Kidney capillary endothelial cell (primary cell): ENCODE results near the gene CHRNG.
"Not testable (repeated sequence)": the region's sequence is repeated elsewhere in the genome, so short reads cannot be mapped to it uniquely, and the experiment has no call there.

Experiments used
- DNase-seq: peaks from one replicate; pipeline ENCODE4 v3.0.0-alpha.2; 2018; ENCODE audit warnings: low spot score

The CHRNG gene

DNA sequence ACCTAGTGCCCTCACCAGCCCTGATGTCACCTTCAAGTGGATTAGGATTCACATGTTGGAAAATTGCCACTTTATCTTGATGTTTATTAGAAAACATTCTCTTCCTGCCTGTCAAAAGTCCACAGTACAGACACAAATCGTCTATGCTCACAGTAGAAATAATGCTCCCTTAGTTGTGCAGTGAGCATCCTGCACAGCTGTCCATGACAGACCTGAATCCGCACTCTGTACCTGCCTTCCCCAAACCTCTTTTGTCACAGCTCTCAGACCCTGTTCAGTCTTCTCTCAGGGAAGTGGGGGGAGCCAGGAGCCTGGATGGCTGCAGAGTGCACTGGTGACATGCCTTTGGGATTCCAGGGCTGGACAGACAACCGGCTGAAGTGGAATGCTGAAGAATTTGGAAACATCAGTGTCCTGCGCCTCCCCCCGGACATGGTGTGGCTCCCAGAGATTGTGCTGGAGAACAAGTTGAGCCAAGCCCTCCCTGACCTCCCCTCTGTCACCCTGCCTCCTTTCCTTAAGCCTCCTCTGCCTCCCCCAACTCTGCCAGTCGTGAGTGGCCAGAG is 11.5 kb upstream of the CHRNG start:
- no peak for DNase-seq

DNA sequence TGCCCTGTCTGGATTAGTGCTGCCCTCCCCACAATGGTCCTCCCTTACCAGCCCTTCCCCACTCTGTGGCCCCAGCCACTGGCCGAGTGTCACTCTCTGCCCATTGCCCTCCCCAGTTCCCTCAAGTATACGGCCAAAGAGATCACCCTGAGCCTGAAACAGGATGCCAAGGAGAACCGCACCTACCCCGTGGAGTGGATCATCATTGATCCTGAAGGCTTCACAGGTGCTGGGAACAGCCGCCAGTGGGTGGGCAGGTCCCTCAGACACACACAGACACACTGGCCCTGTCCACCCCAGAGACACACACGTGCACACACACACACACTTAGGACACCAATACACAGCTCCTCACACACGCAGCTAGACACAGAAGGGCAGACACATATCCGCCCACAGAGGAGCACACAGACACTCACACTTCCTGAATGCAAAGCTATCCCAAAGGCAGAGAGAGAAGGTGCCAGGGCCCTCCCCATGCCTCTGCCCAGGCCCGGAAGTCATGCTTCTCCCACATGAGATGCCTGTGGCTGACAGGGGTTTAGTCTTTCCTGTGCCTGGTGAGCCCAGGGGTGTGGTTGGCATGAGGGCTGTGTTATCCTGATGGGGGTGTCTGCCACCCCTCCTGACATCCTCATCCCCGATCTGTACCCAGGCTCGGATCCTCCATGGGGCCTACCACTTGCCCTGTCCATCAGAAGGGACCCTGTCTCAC is 10.6 kb upstream of the CHRNG start:
- DNase-seq, result no peak

DNA sequence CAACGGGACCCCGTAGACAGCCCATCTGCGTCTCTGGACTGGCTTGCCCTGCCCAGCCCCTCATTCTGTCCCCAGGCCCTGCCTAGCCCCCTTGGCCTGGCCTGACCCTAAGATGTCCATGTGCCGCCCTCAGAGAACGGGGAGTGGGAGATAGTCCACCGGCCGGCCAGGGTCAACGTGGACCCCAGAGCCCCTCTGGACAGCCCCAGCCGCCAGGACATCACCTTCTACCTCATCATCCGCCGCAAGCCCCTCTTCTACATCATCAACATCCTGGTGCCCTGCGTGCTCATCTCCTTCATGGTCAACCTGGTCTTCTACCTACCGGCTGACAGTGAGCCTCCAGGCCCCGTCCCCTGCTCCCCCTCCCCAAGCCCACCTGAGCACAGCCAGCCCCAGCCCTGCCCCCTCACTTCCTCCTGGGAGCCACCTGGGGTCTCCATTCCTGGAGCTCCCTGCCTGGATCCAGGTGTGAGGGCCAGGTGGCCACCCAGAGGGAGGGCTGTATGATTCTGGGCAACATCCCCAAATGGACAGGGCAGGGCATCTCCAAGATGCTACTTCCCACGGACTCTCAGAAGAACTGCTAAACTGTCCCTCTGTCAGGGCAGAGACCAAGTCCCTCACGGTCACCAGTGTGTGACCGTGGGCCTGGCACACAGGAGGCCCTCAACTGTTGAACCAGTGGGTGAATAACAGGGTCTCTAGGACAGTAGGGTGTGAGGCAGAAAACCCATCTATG is 9.5 kb upstream of the CHRNG start:
- no peak for DNase-seq

DNA sequence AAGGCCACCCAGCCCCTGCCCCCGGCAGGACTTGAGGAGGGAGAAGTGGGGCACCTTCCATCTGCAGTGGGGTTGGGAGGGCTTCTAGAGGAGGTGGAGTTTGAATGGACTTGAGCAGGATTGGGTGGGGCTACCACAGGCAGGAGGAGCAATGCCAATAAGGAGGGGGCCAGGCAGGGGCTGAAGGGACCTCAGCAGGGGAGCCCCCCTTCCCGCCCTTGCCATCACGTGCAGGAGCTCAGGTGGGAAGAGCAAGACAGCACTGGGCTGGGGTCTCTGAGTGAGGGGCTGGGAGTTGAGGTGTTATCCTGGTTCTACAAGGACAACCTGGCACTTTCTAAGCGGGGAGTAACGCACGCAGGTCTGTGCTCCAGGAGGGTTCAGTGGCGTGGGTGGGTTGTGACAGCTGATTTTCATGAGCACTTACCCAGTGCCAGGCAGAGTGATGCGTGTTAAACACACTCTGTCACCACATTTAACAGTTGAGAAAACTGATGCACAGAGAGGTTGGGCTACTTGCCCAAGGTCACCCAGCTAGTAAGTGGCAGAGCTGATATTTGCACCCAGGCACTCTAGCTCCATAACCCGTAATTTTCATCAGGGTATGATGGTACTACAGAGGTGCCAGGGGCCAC is 8.7 kb upstream of the CHRNG start:
- DNase-seq, result no peak

DNA sequence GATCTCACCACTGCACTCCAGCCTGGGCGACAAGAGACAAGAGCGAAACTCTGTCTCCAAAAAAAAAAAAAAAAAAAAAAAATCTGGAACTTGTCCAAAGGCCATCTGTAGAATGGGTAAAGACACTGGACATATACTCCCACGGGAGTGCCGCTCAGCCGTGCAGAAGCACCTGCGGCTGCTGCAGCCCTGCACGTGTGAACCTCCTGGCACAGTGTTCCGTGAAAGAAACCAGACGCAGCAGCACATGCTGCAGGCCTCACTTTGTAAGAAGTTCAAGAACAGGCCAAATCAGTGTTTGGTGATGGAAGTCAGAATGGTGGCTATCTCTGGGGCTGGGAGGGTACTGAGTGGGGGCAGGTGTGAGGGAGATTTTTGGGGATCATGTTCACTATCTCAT is 7.1 kb upstream of the CHRNG start:
- DNase-seq, result no peak

DNA sequence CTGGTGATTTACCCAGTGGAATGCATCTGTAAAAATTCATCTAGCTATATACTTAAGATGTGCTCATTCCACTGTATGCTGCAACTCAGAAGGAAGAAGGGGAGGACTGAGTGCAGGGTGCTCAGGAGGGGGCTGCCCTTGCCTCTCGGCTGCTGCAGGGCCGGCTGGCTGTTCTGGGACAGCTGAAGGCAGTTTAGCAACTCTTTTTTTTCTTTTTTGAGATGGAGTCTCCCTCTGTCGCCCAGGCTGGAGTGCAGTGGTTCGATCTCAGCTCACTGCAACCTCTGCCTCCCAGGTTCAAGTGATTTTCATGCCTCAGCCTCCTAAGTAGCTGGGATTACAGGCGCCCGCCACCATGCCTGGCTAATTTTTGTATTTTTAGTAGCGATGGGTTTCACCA is 6.7 kb upstream of the CHRNG start:
- not testable (repeated sequence) for DNase-seq

DNA sequence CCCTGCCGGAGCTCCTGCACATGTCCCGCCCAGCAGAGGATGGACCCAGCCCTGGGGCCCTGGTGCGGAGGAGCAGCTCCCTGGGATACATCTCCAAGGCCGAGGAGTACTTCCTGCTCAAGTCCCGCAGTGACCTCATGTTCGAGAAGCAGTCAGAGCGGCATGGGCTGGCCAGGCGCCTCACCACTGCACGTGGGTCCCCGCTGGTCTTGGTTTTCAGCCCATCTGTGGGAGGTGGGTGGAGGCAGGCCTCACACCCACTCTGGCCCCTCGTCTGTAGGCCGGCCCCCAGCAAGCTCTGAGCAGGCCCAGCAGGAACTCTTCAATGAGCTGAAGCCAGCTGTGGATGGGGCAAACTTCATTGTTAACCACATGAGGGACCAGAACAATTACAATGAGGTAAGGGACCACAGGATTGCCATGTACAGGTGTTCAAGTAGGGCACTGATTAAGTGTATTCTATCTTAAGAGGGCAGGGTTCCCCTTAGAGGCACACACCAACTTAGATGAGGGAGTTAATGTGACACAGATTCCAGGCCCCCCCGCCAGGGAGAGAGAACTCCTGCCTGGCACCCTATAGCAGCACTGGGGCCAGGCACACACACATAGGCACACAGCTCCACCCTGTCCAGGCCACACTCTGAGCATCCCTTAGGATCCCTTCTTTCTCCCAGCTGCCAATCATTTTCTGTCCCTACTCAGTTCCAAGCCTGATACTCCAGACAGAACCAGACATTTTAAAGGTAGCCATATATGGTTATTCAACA is 5.4 kb upstream of the CHRNG start:
- DNase-seq, result no peak

DNA sequence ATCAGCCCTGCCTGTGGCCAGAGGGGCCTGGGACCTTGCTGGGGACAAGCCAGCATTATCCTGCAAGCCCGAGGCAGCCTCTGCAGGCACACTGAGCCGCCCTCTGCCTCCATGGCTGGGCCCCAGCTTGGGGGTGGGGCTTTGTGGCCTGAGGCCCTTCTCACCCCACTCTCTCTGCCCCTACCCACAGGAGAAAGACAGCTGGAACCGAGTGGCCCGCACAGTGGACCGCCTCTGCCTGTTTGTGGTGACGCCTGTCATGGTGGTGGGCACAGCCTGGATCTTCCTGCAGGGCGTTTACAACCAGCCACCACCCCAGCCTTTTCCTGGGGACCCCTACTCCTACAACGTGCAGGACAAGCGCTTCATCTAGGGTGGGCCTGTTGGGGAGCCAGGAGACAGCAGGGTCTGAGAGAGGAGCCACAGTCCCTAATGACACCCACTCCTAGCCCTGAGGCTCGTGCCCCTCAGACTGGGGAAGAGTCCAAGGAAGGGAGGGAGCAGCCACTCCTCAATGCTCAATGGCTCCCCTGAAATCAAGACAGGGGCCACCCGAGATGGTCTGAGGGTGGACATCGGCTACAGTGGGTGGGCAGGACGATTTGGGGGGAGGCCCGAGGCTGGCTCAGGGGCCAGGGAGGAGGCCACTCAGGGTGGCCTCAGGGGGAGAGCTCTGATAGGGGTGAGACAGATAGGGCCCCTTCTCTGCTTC is 4.4 kb upstream of the CHRNG start:
- no peak for DNase-seq

DNA sequence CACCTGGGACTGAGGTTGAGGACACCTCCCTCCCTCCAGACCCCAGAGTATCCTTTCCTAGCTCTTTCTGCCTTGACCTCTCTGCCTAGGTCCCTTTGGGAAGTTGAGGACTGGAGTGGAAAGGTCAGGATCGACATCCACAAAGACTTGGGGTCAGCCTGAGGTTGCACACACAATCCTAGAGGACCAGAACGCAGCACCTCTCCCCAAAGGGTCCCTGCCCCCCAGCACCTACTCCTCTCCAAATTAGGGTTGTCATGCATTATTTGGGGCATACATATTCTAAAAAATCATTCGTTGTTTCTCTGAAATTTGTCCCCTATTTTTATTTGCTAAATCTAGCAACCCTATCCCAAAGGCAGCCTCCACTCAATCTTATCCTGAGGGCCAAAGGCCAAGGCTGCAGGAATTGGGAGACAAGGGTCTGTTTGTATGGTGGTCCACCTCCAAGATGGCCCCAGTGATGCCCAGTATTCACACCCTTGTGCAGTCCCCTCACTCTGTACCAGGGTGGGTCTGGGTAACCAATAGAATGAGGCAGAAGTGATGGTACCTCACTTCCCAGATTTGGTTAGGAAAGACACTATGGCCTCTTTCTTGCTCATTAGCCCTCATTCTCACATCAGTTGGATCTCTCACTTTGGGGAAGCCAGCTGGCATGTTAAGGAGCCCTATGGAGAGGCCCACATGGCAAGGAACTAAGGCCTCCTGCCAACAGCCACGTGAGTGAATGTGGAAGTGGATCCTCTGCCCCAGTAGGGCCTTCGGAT is 3.5 kb upstream of the CHRNG start:
- DNase-seq, result no peak

DNA sequence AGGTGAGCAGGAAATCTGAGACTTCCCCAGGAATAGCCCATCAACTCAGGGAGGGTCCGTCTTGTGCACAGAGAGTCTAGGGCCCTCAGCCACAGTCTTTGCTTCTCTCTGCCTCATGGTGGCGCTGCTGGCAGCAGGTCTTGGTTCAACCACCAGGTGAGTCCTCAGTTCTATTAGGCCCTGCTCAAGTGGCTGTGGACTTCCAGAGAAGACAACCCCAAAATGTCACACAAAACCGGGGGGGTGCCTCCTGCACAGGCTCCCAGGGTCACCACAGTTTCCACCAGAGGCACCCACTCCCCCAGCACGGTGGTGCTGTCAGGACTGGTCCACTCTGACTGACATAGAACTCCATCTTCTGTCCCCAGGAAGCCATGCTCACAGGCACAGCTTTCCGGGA is 2.4 kb upstream of the CHRNG start:
- DNase-seq, result no peak

DNA sequence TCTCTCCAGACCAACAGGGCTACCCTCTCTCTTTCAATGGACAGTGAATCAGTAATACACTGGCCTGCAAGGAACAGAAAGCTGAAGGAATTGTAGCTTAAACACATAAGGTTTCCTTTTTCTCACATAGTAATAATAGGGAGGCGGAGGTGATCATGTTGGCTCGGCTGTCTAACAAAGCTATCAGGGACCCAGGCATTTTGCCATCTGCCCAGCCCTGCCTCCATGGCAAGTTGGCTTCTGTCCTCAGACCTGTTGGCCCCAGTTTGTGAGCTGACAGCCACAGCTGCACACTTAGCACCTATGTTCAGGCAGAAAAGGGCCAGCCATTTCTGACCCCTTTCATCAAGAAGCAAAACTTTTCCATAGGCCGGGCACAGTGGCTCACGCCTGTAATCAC is 2.0 kb upstream of the CHRNG start:
- no peak for DNase-seq

DNA sequence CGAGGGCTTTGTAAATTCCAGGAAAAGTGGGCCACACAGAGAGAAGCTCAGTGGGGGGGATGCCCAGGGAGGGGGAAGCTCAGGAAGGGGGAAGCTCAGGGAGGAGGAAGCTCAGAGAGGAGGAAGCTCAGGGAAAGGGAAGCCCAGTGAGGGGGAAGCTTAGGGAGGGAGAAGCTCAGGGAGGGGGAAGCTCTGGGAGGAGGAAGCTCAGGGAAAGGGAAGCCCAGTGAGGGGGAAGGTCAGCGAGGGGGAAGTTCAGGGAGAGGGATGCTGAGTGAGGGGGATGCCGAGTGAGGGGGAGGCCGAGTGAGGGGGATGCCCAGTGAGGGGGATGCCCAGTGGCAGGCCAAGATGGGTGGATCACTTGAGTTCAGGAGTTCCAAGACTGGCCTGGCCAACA is 821 bp upstream of the CHRNG start:
- no peak for DNase-seq

DNA sequence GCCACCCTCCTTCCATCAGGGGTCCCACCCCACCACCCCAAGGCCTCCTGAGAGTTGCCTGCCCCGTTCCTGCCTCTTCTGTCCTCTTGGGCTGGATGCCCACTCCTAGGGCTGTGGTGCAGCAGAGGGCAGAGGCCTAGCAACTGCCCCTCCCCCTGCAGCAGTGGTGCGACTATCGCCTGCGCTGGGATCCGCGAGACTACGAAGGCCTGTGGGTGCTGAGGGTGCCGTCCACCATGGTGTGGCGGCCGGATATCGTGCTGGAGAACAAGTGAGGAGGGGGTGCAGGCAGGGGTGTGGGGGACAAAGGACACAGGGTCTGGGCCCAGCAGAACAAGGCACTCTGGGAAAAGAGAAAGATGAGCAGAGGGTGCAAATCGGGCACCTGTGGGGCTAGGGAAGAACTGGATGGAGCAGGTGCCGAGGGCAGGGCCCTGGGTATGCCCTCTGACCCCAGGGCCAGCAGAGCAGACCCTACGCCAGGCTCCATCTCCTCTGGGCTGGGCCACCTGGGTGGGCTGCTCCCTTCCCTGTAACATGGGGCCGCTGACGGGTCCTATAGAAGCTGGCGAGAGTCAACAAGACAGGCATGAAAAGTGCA is 1.0 kb downstream of the CHRNG start:
- DNase-seq, result no peak

DNA sequence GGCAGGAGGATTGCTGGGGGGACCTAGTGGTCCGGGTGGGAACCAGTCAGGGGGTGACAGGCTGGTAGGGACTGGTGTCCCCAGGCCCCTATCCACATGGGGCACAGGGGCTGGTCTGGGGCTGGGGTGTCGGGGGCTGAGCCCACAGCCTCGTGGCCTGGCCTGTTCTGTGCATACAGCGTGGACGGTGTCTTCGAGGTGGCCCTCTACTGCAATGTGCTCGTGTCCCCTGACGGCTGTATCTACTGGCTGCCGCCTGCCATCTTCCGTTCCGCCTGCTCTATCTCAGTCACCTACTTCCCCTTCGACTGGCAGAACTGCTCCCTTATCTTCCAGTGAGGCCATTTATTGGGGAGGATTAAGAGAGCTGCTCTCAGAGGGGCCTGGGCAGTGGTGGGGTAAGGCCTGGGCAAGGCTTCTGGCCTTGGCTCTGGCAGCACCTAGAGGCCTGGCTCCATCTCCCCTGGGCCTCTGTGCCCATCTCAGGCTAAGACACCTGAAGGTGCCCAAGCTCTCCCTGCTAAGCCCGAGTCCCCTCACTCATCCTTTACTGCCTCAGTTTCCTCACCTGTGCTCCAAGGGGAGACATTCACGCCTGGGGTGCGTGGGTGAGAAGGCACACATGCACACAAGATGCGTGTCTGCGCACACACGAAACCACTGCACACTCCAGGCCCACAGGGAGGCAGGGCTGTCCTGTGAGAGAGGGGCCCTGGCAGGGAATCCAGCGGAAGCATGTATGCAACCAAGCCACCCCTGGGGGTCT is 1.9 kb downstream of the CHRNG start:
- no peak for DNase-seq

DNA sequence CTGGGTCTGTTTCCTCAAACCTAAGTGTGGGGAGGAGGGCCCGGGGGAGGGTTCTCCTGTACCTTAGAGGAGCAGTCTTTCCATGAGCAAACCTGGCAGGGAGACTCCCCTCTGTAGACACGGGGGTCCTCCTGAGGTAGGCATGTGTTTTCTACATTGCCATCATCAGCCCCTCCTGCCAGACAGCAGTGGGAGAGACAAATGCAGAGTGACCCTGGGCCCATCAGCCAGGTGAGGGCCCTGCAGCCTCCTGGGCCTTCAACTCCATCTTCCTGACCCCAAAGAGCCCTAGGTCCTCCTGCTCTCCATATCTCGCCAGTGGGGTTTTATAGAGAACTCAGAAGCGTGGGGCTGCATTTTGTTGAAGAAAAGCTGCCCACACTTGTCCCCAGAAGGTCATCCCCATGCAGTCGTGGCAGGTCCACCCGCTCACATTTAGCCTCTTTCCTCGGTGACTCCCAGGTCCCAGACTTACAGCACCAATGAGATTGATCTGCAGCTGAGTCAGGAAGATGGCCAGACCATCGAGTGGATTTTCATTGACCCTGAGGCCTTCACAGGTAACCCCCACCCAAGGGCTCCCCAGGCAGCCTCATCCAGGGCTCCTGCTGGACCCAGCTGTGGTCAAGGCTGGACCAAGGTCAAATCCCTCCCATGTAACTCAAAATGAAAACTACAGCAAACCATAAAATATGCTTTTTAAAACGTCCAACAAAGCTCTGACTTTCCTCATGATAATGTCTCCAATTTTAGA is 2.6 kb downstream of the CHRNG start:
- DNase-seq, result no peak

DNA sequence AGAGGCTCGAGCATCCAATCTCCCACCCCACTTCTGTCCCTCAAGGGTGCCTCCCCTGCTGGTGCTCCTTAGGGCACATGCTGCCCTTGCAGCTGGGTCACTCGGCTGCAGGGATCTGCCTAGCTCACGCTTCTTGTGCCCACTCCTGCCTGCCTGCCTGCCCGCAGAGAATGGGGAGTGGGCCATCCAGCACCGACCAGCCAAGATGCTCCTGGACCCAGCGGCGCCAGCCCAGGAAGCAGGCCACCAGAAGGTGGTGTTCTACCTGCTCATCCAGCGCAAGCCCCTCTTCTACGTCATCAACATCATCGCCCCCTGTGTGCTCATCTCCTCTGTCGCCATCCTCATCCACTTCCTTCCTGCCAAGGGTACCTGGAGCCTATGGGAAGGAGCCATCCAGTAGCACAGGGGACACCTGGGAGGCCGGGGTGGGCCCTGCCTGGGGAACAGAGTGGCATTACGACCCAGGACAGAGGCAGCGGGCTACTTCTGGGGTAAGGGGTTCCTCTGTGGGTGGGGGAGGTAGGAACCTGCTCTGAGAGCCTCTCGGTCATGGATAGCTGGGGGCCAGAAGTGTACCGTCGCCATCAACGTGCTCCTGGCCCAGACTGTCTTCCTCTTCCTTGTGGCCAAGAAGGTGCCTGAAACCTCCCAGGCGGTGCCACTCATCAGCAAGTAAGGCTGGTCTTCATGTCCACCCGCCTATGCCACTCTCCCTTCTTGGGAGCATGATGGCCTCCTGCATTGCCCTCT is 3.4 kb downstream of the CHRNG start:
- no peak for DNase-seq

DNA sequence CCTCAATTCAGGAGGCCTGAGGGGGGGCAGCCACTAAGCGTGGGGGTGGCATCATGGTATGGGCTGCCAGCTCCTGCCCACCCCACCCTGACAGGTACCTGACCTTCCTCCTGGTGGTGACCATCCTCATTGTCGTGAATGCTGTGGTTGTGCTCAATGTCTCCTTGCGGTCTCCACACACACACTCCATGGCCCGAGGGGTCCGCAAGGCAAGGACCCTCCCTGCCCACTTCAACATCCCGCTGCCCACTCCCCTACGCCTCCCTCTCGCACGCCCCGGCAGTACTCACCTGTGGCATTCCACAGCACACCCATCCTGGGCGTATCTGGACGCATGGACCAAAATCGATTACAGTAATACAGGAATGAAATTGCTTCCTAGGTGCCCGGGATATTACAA is 4.0 kb downstream of the CHRNG start:
- no peak for DNase-seq

DNA sequence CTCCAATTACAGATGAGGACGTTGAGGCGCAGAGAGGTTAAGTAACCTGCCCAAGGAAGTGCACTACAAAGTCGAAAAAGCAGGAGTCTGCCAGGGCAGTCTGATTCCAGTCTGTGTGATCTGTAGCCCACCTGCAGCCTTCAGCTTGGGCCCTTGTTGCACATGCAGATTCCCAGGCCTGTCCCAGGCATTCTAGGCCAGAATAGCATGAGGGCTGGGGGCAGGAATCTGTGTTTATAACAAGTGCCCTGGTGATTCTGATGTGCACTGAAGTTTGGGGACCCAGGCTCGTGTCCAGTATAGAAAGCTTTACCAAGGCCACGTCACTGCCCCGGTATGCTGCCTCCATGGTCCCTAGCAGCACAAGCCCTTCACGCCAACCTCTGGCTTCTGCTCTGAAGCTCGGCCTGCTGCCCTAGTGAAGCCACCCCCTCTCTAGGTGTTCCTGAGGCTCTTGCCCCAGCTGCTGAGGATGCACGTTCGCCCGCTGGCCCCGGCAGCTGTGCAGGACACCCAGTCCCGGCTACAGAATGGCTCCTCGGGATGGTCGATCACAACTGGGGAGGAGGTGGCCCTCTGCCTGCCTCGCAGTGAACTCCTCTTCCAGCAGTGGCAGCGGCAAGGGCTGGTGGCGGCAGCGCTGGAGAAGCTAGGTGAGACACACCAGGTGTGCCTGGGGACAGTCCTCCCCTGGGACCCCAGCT is 4.6 kb downstream of the CHRNG start:
- DNase-seq, result no peak
